ENCODE measurements around the gene FRYL. TPM values are rescaled to one million over a fixed set of nuclear protein-coding genes. Genes with fewer than 3 reads are reported as not detected.

The FRYL gene
- total RNA-seq, 4 donors from 2014 or later = 14.5 to 43.7 (median 20.1) TPM

- ATAC-seq (no peak), DNase-seq (no peak)
- intact Hi-C loops (cut with DNase I; ENCODE audit: low total_unique reads) (no loop called here), in situ Hi-C loops (cut with MboI; ENCODE audit: low sequenced_read_pairs in 4 of 4) (no loop called here)
- H3K27ac ChIP-seq = no peak overlapping the region
- H3K9me3 ChIP-seq = no peaks in the 10 kb centered on the region
- no peaks in the 10 kb centered on the region for H3K27me3 ChIP-seq
- no peaks in the 10 kb centered on the region for H3K36me3 ChIP-seq
- no peak for TF ChIP-seq POLR2A (IDR thresholded peaks at IDR 0.05)
- TF ChIP-seq CTCF (IDR thresholded peaks at IDR 0.05 in 4 of 5, conservative IDR thresholded peaks at IDR 0.05 in 1 of 5) = no peak
- H3K4me3 ChIP-seq = no peak overlapping the region
- H3K4me1 ChIP-seq = no peaks in the 10 kb centered on the region
These were observed 73.3 kb downstream of the FRYL start for GRCh38 chr4:48706736-48707135.

- Histone ChIP-seq H3K4me3 (no peak overlapping the region), H3K4me1 (no peaks in the 10 kb centered on the region), H3K27me3 (no peaks in the 10 kb centered on the region), H3K27ac (no peak overlapping the region), H3K9me3 (no peaks in the 10 kb centered on the region), H3K36me3 (no peaks in the 10 kb centered on the region)
- TF ChIP-seq CTCF (IDR thresholded peaks at IDR 0.05 in 4 of 5, conservative IDR thresholded peaks at IDR 0.05 in 1 of 5) (no peak), POLR2A (IDR thresholded peaks at IDR 0.05) (no peak)
- intact Hi-C loops (cut with DNase I; ENCODE audit: low total_unique reads) (no loop called here), in situ Hi-C loops (cut with MboI; ENCODE audit: low sequenced_read_pairs in 4 of 4) (no loop called here)
- DNase-seq (no peak), ATAC-seq (no peak)
These were observed 74.5 kb downstream of the FRYL start for GRCh38 chr4:48705609-48706008.

- intact Hi-C loops (cut with DNase I; ENCODE audit: low total_unique reads) = no loop called here
- Histone ChIP-seq H3K27ac (no peak overlapping the region), H3K4me3 (no peak overlapping the region), H3K36me3 (no peaks in the 10 kb centered on the region), H3K27me3 (no peaks in the 10 kb centered on the region), H3K9me3 (no peaks in the 10 kb centered on the region), H3K4me1 (peaks cover 6 to 13% of the 10 kb centered on the region in 2 donors)
- DNase-seq = no peak
- TF ChIP-seq POLR2A (IDR thresholded peaks at IDR 0.05) (no peak), CTCF (IDR thresholded peaks at IDR 0.05 in 4 of 5, conservative IDR thresholded peaks at IDR 0.05 in 1 of 5) (no peak)
- in situ Hi-C loops (cut with MboI; ENCODE audit: low sequenced_read_pairs in 4 of 4) = no loop called here
- ATAC-seq = no peak
These were observed 75.8 kb downstream of the FRYL start for GRCh38 chr4:48704091-48704802.

GRCh38 chr4:48699475-48699874 lies 80.6 kb downstream of the FRYL start:
- intact Hi-C loops (cut with DNase I; ENCODE audit: low total_unique reads) = loop anchor here (5.0 kb wide), 1 partner anchor 83 kb away; the partner anchor contains the start of gene FRYL
- ATAC-seq (no peak), DNase-seq (no peak)
- TF ChIP-seq CTCF (IDR thresholded peaks at IDR 0.05 in 4 of 5, conservative IDR thresholded peaks at IDR 0.05 in 1 of 5) = no peak
- no peak for TF ChIP-seq POLR2A (IDR thresholded peaks at IDR 0.05)
- in situ Hi-C loops (cut with MboI; ENCODE audit: low sequenced_read_pairs in 4 of 4) = no loop called here
- H3K4me1 ChIP-seq = peaks cover 23 to 24% of the 10 kb centered on the region in 2 donors
- H3K9me3 ChIP-seq = no peaks in the 10 kb centered on the region
- no peak overlapping the region for H3K27ac ChIP-seq
- no peak overlapping the region for H3K4me3 ChIP-seq
- H3K36me3 ChIP-seq = no peaks in the 10 kb centered on the region
- H3K27me3 ChIP-seq = no peaks in the 10 kb centered on the region
